Measurements from ENCODE around the gene VSTM1. TPM values are rescaled to one million over a fixed set of nuclear protein-coding genes. Genes with fewer than 3 reads are reported as not detected.

VSTM1 gene
- total RNA-seq, 1 donor from 2014 or later = not detected

DNA sequence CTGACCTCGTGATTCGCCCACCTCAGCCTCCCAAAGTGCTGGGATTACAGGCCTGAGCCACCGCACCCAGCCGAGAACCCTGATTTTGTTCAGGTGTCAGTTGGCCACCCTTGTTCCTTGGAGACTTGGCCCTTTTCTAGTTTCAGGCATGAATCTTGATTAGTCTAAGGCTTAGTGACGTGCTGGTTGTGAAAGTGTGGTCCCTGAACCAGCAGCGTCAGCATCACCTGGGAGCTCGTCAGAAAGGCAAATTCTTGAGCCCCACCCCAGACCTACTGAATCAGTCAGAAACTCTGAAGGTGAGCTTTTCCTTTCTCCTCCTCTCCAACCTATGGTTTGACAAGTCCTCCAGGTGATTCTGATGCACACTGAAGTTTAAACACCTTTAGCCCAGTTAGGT, 37.0 kb downstream of the VSTM1 start:
- no peaks in the 10 kb centered on the region for H3K9me3 Mint-ChIP-seq
- H3K27ac Mint-ChIP-seq = no peak overlapping the region
- TF ChIP-seq, protein P1, sequence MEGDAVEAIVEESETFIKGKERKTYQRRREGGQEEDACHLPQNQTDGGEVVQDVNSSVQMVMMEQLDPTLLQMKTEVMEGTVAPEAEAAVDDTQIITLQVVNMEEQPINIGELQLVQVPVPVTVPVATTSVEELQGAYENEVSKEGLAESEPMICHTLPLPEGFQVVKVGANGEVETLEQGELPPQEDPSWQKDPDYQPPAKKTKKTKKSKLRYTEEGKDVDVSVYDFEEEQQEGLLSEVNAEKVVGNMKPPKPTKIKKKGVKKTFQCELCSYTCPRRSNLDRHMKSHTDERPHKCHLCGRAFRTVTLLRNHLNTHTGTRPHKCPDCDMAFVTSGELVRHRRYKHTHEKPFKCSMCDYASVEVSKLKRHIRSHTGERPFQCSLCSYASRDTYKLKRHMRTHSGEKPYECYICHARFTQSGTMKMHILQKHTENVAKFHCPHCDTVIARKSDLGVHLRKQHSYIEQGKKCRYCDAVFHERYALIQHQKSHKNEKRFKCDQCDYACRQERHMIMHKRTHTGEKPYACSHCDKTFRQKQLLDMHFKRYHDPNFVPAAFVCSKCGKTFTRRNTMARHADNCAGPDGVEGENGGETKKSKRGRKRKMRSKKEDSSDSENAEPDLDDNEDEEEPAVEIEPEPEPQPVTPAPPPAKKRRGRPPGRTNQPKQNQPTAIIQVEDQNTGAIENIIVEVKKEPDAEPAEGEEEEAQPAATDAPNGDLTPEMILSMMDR (IDR thresholded peaks at IDR 0.05; ENCODE audit: unreplicated experiment) = no peak

DNA sequence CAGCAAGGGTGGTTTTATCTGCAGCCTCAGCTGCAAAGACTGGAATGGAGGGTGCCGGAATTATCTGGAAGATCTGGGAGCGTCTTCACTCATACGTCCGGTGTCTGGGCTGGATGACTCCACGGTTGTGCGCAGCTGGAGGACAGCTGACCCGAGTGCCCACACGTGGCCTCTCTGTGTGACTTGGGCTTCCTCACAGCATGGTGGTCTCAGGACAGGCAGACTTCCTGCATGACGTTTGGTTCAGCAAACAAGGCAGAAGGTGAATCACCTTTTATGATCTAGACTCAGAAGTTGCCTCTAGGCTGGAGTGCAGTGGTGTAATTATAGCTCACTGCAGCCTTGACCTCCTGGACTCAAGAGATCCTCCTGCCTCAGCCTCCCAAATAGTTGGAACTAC, 39.0 kb downstream of the VSTM1 start:
- Mint-ChIP-seq H3K27me3 (ENCODE audit: low read depth) (peaks cover 24% of the 10 kb centered on the region), H3K9me3 (no peaks in the 10 kb centered on the region), H3K27ac (no peak overlapping the region), H3K4me1 (peaks cover 2% of the 10 kb centered on the region), H3K36me3 (no peaks in the 10 kb centered on the region), H3K4me3 (no peak overlapping the region)
- DNase-seq (ENCODE audit: low spot score in 2 of 2, unreplicated experiment in 2 of 2) = no peak
- TF ChIP-seq, protein P1 (IDR thresholded peaks at IDR 0.05; ENCODE audit: unreplicated experiment) = no peak

More for the DNA sequence above, 37.0 kb downstream of the VSTM1 start:
- DNase-seq (ENCODE audit: low spot score in 2 of 2, unreplicated experiment in 2 of 2) = no peak
- Mint-ChIP-seq H3K27me3 (ENCODE audit: low read depth) (peaks cover 37% of the 10 kb centered on the region), H3K4me3 (no peak overlapping the region), H3K36me3 (no peaks in the 10 kb centered on the region), H3K4me1 (peaks cover 2% of the 10 kb centered on the region)

DNA sequence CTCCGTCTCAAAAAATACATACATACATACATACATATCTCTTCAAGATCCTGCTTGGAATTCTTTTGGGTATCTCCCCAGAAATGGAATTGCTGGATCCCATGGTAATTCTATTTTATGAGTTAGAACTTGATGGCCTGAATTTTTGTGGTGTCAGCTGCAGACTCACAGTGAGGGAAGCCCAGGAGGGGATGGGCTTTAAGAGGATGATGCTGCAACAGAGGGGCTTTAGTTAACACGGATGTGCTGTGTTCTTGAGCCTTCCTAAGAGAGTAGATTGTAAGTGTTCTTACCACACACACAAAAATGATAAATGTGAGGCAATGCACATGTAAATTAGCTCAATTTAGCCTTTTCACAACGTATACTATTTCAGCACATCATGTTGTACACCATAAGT, 40.5 kb downstream of the VSTM1 start:
- H3K4me1 Mint-ChIP-seq = peaks cover 2% of the 10 kb centered on the region
- no peaks in the 10 kb centered on the region for H3K9me3 Mint-ChIP-seq
- no peak for DNase-seq (ENCODE audit: low spot score in 2 of 2, unreplicated experiment in 2 of 2)
- H3K27ac Mint-ChIP-seq = no peak overlapping the region
- TF ChIP-seq, protein P1 (IDR thresholded peaks at IDR 0.05; ENCODE audit: unreplicated experiment) = no peak
- H3K27me3 Mint-ChIP-seq (ENCODE audit: low read depth) = peaks cover 19% of the 10 kb centered on the region
- no peaks in the 10 kb centered on the region for H3K36me3 Mint-ChIP-seq
- H3K4me3 Mint-ChIP-seq = no peak overlapping the region

DNA sequence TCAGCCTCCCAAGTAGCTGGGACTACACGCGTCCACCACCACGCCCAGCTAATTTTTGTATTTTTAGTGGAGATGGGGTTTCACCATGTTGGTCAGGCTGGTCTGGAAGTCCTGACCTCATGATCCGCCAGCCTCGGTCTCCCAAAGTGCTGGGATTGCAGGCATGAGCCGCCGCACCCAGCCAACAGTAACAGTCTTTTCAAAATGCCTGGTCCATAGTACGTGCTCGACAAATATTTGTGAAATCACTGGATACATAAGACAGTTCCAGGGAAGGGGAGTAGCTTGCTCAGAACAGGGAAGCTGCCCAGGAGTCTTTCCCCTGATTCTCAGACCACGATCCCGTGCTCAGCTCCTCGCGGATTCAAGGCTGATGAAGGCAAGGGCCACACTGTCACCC, 41.8 kb downstream of the VSTM1 start:
- Mint-ChIP-seq H3K4me3 (no peak overlapping the region), H3K9me3 (peaks cover 7% of the 10 kb centered on the region), H3K36me3 (no peaks in the 10 kb centered on the region), H3K27me3 (ENCODE audit: low read depth) (peaks cover 21% of the 10 kb centered on the region), H3K4me1 (peaks cover 2% of the 10 kb centered on the region), H3K27ac (no peak overlapping the region)
- DNase-seq (ENCODE audit: low spot score in 2 of 2, unreplicated experiment in 2 of 2) = no peak
- TF ChIP-seq, protein P1 (IDR thresholded peaks at IDR 0.05; ENCODE audit: unreplicated experiment) = no peak

DNA sequence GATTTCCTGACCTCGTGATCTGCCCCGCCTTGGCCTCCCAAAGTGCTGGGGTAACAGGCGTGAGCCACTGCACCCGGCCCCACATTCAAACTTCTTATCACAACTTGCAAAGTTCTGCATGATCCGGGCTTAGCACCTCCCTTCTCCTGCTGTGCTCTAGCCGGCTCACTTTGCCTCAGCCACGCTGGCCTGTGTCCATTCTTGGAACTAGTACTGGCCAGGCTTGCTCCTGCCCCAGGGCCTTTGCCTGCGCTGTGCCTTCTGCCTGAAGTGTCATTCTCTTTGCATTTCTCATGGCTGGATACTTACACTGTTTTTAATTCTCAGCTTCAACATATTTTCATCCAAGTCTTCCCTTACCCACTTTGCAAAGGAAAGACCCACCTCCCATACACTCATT, 42.3 kb downstream of the VSTM1 start:
- no peak for DNase-seq (ENCODE audit: low spot score in 2 of 2, unreplicated experiment in 2 of 2)
- peaks cover 7% of the 10 kb centered on the region for H3K9me3 Mint-ChIP-seq
- H3K4me3 Mint-ChIP-seq = no peak overlapping the region
- no peaks in the 10 kb centered on the region for H3K36me3 Mint-ChIP-seq
- H3K27ac Mint-ChIP-seq = no peak overlapping the region
- TF ChIP-seq, protein P1 (IDR thresholded peaks at IDR 0.05; ENCODE audit: unreplicated experiment) = no peak
- H3K4me1 Mint-ChIP-seq = peaks cover 2% of the 10 kb centered on the region
- peaks cover 20% of the 10 kb centered on the region for H3K27me3 Mint-ChIP-seq (ENCODE audit: low read depth)

DNA sequence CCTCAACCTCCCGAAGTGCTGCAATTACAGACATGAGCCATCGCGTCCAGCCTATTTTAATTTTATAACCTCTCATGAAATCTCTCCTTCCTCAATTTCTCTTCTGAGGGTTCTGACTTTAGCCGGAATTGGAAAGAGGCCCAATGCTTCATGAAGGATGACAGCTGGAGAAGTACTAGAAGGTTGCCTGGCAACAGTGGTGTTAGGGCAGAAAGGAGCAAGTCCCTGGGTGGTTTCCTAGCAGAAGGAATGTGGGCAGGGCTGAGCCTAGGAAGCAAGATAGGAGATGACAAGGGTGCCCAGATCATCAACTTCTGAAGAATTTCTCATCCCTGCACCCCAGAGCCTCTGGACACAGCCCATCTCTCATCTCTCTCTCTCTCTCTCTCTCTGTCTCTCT, 46.4 kb downstream of the VSTM1 start:
- no peak overlapping the region for H3K4me3 Mint-ChIP-seq
- peaks cover 15% of the 10 kb centered on the region for H3K27me3 Mint-ChIP-seq (ENCODE audit: low read depth)
- no peaks in the 10 kb centered on the region for H3K4me1 Mint-ChIP-seq
- DNase-seq (ENCODE audit: low spot score in 2 of 2, unreplicated experiment in 2 of 2) = no peak
- no peak overlapping the region for H3K27ac Mint-ChIP-seq
- TF ChIP-seq, protein P1 (IDR thresholded peaks at IDR 0.05; ENCODE audit: unreplicated experiment) = no peak
- H3K36me3 Mint-ChIP-seq = no peaks in the 10 kb centered on the region
- peaks cover 7% of the 10 kb centered on the region for H3K9me3 Mint-ChIP-seq

All from mesothelial cell of epicardium (in vitro differentiated cells).